NCI-H187 (cell line): ENCODE measurements around the gene AIMP1.
"Not testable (repeated sequence)": the region's sequence is repeated elsewhere in the genome, so short reads cannot be mapped to it uniquely, and the experiment has no call there.

ENCODE experiments used
- DNase-seq, 2 experiments: peaks; one replicate each; lab custom pipeline; 2025; lab: John Stamatoyannopoulos, UW

The AIMP1 gene

GRCh38 chr4:106351016-106351415 is 34.7 kb downstream of the AIMP1 start:
- DNase-seq = no peak

- no peak for DNase-seq
Observed at GRCh38 chr4:106353786-106354185, 37.4 kb downstream of the AIMP1 start.

- no peak for DNase-seq
Observed at GRCh38 chr4:106355193-106355592, 38.8 kb downstream of the AIMP1 start.

GRCh38 chr4:106358899-106359298 is 42.5 kb downstream of the AIMP1 start:
- no peak for DNase-seq

GRCh38 chr4:106362086-106362825 is 45.9 kb downstream of the AIMP1 start:
- DNase-seq = no peak

GRCh38 chr4:106364282-106364681 is 47.9 kb downstream of the AIMP1 start:
- DNase-seq = no peak

GRCh38 chr4:106365613-106366012 is 49.3 kb downstream of the AIMP1 start:
- no peak for DNase-seq

GRCh38 chr4:106366026-106366425 is 49.7 kb downstream of the AIMP1 start:
- no peak for DNase-seq

- no peak for DNase-seq
Observed at GRCh38 chr4:106367072-106367471, 50.7 kb downstream of the AIMP1 start.

GRCh38 chr4:106368678-106369077 is 52.3 kb downstream of the AIMP1 start, which contains the start of gene GIMD1:
GIMD1 (minus strand) TSS chr4:106368778; CDS start chr4:106367435, 1,343 bp downstream.
- no peak for DNase-seq

- DNase-seq = no peak
Observed at GRCh38 chr4:106369456-106370060, 53.2 kb downstream of the AIMP1 start.

- DNase-seq = no peak
Observed at GRCh38 chr4:106370214-106370613, 53.9 kb downstream of the AIMP1 start.

GRCh38 chr4:106371161-106371560 is 54.8 kb downstream of the AIMP1 start:
- no peak for DNase-seq

- DNase-seq = no peak
Observed at GRCh38 chr4:106373026-106373425, 56.7 kb downstream of the AIMP1 start.

GRCh38 chr4:106380179-106380578 is 63.8 kb downstream of the AIMP1 start:
- no peak for DNase-seq

GRCh38 chr4:106384878-106385277 is 68.5 kb downstream of the AIMP1 start:
- no peak for DNase-seq

GRCh38 chr4:106385853-106386393 is 69.6 kb downstream of the AIMP1 start:
- DNase-seq = no peak

- no peak for DNase-seq
Observed at GRCh38 chr4:106395582-106395981, 79.2 kb downstream of the AIMP1 start.

- not testable (repeated sequence) for DNase-seq
Observed at GRCh38 chr4:106398898-106399297, 82.5 kb downstream of the AIMP1 start.
